GM10266 (cell line): ENCODE results near the gene CEP85L.

Experiments used
- DNase-seq: peaks from one replicate; pipeline ENCODE4 v3.0.0; 2012; ENCODE audit errors: extremely low spot score
- TF ChIP-seq, protein P1 (sequence below): IDR thresholded peaks from 2 replicates; pipeline ENCODE4 v1.5.1; 2012; ENCODE audit warnings: mild to moderate bottlenecking, low read depth; ENCODE audit not compliant: control insufficient read depth, insufficient read depth; ENCODE audit errors: missing control alignments

CEP85L gene

GRCh38 chr6:118683881-118684872 is 32.8 kb upstream of the CEP85L start:
- DNase-seq = no peak
- TF ChIP-seq, protein P1, sequence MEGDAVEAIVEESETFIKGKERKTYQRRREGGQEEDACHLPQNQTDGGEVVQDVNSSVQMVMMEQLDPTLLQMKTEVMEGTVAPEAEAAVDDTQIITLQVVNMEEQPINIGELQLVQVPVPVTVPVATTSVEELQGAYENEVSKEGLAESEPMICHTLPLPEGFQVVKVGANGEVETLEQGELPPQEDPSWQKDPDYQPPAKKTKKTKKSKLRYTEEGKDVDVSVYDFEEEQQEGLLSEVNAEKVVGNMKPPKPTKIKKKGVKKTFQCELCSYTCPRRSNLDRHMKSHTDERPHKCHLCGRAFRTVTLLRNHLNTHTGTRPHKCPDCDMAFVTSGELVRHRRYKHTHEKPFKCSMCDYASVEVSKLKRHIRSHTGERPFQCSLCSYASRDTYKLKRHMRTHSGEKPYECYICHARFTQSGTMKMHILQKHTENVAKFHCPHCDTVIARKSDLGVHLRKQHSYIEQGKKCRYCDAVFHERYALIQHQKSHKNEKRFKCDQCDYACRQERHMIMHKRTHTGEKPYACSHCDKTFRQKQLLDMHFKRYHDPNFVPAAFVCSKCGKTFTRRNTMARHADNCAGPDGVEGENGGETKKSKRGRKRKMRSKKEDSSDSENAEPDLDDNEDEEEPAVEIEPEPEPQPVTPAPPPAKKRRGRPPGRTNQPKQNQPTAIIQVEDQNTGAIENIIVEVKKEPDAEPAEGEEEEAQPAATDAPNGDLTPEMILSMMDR = no peak

DNA sequence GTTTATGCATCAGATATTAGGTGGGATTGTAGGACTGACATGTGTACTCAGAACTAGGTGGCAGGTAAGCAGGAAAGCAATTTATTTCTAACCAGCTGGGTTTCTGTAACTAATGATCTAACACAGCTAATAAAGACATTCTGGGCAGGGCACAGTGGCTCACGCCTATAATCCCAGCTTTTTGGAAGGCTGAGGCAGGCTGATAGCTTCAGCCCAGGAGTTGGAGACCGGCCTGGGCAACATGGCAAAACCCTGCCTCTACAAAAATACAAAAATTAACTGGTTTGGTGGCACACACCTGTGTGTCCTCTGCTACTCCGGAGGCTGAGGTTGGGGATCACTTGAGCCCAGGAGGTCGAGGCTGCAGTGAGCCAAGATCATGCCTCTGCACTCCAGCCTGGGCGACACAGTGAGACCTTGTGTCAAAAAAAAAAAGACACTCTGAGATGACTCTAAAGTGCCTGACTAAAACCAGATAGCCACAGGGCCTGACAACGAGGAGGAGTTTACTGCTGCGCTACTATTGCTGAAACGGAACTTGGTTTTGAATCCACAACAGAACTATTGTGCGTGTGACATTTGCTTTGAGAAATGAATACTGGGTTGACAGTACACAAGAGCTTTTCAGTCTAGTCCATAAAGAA is 29.2 kb upstream of the CEP85L start:
- no peak for DNase-seq
- TF ChIP-seq, protein P1 = no peak

DNA sequence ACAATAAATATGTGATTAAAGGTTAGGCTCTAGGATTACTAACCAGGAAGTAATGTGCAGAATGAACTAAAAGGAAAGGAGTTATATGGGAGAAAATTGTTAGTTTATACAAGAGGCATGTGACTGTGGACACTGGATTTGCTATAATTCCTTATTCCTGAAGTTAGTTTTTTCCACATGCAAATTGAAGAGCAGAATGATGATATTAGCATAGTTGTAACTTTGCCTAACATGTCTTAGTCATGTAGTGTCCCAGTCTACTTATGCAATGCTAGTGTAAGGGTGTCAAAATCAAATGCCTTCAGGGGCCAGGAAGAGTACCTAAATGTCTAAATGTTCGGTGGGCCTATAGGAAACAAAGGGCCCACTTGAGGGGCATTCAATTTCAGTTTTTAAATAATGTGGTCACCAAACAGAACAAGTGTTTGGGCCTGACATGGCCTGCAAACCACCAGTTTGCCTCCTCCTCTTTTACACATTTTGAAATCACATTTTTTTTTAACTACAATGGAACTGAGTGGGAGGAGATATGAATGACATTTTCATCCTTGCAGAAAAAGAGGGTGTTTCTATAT is 28.0 kb upstream of the CEP85L start:
- TF ChIP-seq, protein P1 = no peak
- DNase-seq = no peak

GRCh38 chr6:118678866-118679265 is 27.5 kb upstream of the CEP85L start:
- no peak for DNase-seq
- TF ChIP-seq, protein P1 = no peak

GRCh38 chr6:118677193-118677592 is 25.8 kb upstream of the CEP85L start:
- DNase-seq = no peak
- TF ChIP-seq, protein P1 = no peak

DNA sequence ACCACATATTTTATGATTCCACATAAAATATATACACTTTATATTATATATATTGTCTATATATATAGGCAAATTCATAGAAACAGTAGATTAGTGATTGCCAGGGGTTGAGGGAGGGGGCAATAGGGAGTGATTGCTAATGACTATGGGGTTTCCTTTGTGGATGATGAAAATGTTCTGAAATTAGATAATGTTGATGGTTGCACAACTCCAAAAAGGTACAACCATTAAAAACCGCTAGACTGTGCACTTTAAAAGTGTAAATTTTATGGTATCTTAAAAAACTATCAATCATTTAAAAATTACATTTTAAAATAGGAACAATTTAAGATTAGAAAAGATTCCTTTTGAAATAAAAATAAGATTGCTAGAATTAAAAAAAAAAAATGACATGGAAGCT is 23.8 kb upstream of the CEP85L start:
- TF ChIP-seq, protein P1 = no peak
- DNase-seq = no peak
